GM12878 (cell line): ENCODE data around the gene TBC1D19.
"Not testable (repeated sequence)": the region's sequence is repeated elsewhere in the genome, so short reads cannot be mapped to it uniquely, and the experiment has no call there.

Experiments
- ZNF384 ChIP-seq: IDR thresholded peaks from 2 replicates; pipeline ENCODE4 v1.6.1; 2012; ENCODE audit warnings: low read depth, mild to moderate bottlenecking, low read length, improper control_type of control experiment, borderline replicate concordance
- TF ChIP-seq, protein P1 (sequence below): IDR thresholded peaks from 2 replicates; pipeline ENCODE4 v1.6.1; 2012; ENCODE audit warnings: mild to moderate bottlenecking, low read depth, low read length
- TF ChIP-seq, protein P2 (sequence below): fragments of 450-650 bp; IDR thresholded peaks from 2 replicates; pipeline ENCODE4 v1.6.1; 2016; ENCODE audit warnings: mild to moderate bottlenecking

DNA sequence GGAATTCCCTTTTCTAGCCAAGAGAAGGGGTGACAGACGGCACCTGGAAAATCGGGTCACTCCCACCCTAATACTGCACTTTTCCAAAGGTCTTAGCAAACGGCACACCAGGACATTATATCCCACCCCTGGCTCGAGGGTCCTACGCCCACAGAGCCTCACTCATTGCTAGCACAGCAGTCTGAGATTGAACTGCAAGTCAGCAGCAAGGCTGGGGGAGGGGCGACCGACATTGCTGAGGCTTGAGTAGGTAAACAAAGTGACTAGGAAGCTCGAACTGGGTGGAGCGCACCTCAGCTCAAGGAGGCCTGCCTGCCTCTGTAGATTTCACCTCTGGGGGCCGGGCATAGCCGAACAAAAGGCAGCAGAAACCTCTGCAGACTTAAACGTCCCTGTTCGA is 110.2 kb downstream of the TBC1D19 start:
- TF ChIP-seq, protein P1, sequence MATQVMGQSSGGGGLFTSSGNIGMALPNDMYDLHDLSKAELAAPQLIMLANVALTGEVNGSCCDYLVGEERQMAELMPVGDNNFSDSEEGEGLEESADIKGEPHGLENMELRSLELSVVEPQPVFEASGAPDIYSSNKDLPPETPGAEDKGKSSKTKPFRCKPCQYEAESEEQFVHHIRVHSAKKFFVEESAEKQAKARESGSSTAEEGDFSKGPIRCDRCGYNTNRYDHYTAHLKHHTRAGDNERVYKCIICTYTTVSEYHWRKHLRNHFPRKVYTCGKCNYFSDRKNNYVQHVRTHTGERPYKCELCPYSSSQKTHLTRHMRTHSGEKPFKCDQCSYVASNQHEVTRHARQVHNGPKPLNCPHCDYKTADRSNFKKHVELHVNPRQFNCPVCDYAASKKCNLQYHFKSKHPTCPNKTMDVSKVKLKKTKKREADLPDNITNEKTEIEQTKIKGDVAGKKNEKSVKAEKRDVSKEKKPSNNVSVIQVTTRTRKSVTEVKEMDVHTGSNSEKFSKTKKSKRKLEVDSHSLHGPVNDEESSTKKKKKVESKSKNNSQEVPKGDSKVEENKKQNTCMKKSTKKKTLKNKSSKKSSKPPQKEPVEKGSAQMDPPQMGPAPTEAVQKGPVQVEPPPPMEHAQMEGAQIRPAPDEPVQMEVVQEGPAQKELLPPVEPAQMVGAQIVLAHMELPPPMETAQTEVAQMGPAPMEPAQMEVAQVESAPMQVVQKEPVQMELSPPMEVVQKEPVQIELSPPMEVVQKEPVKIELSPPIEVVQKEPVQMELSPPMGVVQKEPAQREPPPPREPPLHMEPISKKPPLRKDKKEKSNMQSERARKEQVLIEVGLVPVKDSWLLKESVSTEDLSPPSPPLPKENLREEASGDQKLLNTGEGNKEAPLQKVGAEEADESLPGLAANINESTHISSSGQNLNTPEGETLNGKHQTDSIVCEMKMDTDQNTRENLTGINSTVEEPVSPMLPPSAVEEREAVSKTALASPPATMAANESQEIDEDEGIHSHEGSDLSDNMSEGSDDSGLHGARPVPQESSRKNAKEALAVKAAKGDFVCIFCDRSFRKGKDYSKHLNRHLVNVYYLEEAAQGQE, result not testable (repeated sequence)
- not testable (repeated sequence) for TF ChIP-seq ZNF384
- TF ChIP-seq, protein P2, sequence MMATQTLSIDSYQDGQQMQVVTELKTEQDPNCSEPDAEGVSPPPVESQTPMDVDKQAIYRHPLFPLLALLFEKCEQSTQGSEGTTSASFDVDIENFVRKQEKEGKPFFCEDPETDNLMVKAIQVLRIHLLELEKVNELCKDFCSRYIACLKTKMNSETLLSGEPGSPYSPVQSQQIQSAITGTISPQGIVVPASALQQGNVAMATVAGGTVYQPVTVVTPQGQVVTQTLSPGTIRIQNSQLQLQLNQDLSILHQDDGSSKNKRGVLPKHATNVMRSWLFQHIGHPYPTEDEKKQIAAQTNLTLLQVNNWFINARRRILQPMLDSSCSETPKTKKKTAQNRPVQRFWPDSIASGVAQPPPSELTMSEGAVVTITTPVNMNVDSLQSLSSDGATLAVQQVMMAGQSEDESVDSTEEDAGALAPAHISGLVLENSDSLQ, result not testable (repeated sequence)
